Urinary bladder (tissue), 4 donors: ENCODE results near the gene FOXP1. TPM values are rescaled to one million over a fixed set of nuclear protein-coding genes. Genes with fewer than 3 reads are reported as not detected.
"Not testable (repeated sequence)": the region's sequence is repeated elsewhere in the genome, so short reads cannot be mapped to it uniquely, and the experiment has no call there.

Experiments
- DNase-seq: peaks from one replicate; pipeline ENCODE4 v3.0.0-alpha.2; 2015; ENCODE audit errors: extremely low spot score
- H3K27ac ChIP-seq: one replicate; pipeline ENCODE4 v1.5.1; 2013; ENCODE audit warnings: low read depth, mild to moderate bottlenecking, moderate library complexity
- H3K36me3 ChIP-seq: one replicate; pipeline ENCODE4 v1.6.1; 2013; ENCODE audit warnings: mild to moderate bottlenecking, moderate library complexity; ENCODE audit not compliant: insufficient read depth
- H3K4me1 ChIP-seq: one replicate; pipeline ENCODE4 v1.6.1; 2013; ENCODE audit warnings: mild to moderate bottlenecking, moderate library complexity; ENCODE audit not compliant: insufficient read depth
- H3K4me3 ChIP-seq: one replicate; pipeline ENCODE4 v1.5.1; 2013; ENCODE audit warnings: low read depth, low read length
- WGBS: extraction: QIAGEN DNeasy Blood & Tissue Kit; methylation state at CpG from one replicate; pipeline ENCODE4 v1.1.7; 2013; 5-methylcytosine and 5-hydroxymethylcytosine counted together
- polyA plus RNA-seq: library from polyadenylated mRNA; stranded (reverse); fragments of 200-250 nt; gene quantifications from one replicate; pipeline ENCODE4 v1.2.3, GENCODE V29; 2013
- total RNA-seq: library from RNA; depleted of rRNA; stranded (reverse); fragments of >200 nt; gene quantifications from one replicate; pipeline ENCODE4 v1.2.3, GENCODE V29; 2014
- donor health status: healthy with polysubstance abuse.
- donor health status: healthy.

FOXP1 gene
- total and polyA plus RNA-seq, 2 donors: 27.4 to 176 TPM

DNA sequence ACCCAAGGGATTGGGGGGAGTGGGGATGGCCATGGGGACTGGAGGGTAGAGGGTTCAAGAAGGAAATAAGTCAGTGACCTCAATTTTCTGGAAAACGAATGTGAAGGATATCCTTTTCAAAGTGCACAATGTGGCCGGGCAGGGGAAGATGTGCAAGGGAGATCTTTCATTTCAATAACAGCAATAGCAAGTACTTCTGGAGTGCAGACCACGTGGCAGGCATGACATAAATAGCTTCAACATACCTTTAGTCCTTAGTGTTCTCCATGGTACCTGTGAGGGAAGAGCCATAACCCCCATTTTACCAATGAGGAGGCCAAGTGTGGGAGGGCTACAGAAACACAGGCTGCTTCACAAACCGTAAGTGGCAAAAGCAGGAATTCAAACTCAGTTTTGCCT is 138.7 kb downstream of the FOXP1 start:
- 72% methylated on average over 4 of the region's 4 CpGs for WGBS
- Histone ChIP-seq H3K4me3 (no peak overlapping the region), H3K27ac (peak overlapping the region; percentile 28), H3K36me3 (no peaks in the 10 kb centered on the region), H3K4me1 (peaks cover 2% of the 10 kb centered on the region)
- no peak for DNase-seq

DNA sequence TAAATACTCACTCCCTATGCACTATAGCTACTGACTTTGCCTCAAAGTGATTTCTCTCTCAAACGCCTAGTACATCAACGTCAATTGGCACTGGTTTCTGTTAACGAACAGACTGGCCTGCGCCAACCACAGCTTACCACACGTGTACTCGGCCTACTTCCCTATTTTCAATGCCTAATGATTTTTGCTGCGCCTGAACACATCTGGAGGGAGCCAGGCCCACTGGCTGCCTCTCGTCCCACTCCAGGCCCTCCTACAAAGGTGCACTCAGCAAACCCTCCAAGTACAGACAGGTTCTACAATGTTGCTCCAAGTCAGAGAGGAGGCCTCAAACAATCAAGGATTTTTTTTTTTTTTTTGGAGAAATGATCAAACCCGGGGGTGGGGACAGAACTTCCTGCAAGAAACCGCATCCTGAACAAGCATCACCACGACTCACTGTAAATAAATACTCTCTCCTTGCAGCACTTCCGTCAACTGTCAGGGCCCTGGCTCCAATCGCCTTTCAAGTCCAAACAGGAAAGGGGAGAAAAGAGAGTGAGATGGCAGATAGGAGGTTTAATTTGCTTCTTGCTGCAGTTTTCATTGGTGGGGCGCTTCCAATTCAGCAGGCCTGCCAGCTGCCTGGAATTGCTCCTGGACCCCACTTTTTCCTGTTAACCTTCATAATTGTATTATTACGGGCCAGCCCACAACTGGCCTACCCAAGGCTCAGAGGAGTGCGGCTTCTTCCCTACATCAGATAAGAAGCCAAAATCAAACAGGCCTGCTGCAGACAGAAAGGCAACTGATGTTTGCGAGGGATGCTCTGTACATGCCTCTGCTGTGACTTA is 139.3 kb downstream of the FOXP1 start:
- DNase-seq: peak; percentile 86

DNA sequence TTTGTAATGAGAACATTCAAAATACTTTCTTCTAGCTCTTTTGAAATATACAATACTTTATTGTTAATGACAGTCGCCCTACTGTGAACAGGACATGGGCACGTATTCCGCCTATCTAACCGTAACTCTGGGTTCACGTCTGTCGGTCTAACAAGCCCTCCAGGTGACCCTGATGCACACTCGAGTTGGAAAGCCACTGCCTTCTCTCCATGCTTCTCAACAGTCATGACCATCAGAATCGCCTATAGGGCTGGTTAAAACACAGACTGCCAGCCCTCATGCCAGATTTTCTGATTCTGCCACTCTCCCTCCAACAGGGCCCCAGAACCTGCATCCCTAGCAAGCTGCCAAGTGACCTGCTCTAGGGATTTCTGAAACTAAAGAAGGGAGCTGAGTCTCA is 140.2 kb downstream of the FOXP1 start:
- H3K4me3 ChIP-seq: no peak overlapping the region
- peak overlapping the region; percentile 40 for H3K27ac ChIP-seq
- H3K36me3 ChIP-seq: no peaks in the 10 kb centered on the region
- H3K4me1 ChIP-seq: peaks cover 2% of the 10 kb centered on the region
- 90% methylated on average over 8 of the region's 8 CpGs for WGBS
- DNase-seq: no peak

More for the DNA sequence above, 139.3 kb downstream of the FOXP1 start:
- Histone ChIP-seq H3K27ac (peak overlapping the region; percentile 31), H3K36me3 (no peaks in the 10 kb centered on the region), H3K4me3 (no peak overlapping the region), H3K4me1 (peaks cover 2% of the 10 kb centered on the region)
- 68% methylated on average over 17 of the region's 17 CpGs for WGBS

DNA sequence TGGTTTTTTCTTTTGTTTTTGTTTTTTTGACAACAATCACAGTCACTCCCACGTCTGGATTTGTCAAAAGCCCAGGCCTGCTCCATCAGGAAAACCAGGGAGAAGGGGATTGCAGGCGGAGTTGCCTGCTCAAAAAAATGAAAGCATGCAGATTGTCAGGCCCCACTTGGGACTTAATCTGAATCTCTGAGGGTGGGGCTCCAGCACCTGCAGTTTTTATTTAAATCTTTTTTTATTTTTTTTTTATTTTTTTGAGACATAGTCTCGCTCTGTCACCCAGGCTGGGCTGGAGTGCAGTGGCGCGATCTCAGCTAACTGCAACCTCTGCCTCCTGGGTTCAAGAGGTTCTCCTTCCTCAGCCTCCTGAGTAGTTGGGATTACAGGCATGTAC is 140.9 kb downstream of the FOXP1 start:
- WGBS: 93% methylated on average over 5 of the region's 5 CpGs
- H3K27ac ChIP-seq: no peak overlapping the region
- no peaks in the 10 kb centered on the region for H3K36me3 ChIP-seq
- no peak overlapping the region for H3K4me3 ChIP-seq
- no peak for DNase-seq
- H3K4me1 ChIP-seq: peaks cover 2% of the 10 kb centered on the region

DNA sequence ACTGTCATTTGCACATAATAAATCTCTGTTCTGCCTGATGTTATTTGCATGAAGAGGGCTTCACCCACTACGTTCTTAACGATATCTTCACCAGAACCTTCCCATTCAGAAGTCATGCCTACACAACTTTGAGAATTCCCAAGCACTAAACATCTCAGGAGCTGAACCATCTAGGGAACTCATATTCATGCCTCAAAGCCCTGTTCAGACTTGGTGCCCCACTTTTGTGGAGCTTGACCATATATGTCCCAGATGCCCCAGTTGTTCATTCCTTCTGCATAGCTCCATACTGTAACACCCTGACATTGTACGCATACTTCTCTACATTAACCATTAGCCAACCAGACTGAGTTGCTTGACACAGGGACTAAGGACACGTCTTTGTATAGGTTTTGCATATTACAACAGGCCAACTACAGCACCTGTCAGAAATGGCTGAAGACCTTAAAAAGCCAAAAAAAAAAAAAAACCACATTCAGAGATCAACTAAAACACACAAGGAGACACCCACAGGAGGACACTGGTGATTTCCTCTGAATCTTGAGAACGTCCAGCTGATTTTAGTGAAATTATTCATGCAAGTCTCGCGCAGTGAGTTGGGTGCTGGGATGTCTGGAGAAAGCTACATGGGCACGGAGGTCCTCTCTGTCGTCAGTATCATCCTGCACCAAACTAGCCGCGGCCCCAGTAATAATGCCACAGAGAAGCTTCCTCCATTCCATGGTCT is 141.4 kb downstream of the FOXP1 start:
- no peak overlapping the region for H3K4me3 ChIP-seq
- no peaks in the 10 kb centered on the region for H3K36me3 ChIP-seq
- 91% methylated on average over 11 of the region's 11 CpGs for WGBS
- no peak for DNase-seq
- peaks cover 2% of the 10 kb centered on the region for H3K4me1 ChIP-seq
- no peak overlapping the region for H3K27ac ChIP-seq

DNA sequence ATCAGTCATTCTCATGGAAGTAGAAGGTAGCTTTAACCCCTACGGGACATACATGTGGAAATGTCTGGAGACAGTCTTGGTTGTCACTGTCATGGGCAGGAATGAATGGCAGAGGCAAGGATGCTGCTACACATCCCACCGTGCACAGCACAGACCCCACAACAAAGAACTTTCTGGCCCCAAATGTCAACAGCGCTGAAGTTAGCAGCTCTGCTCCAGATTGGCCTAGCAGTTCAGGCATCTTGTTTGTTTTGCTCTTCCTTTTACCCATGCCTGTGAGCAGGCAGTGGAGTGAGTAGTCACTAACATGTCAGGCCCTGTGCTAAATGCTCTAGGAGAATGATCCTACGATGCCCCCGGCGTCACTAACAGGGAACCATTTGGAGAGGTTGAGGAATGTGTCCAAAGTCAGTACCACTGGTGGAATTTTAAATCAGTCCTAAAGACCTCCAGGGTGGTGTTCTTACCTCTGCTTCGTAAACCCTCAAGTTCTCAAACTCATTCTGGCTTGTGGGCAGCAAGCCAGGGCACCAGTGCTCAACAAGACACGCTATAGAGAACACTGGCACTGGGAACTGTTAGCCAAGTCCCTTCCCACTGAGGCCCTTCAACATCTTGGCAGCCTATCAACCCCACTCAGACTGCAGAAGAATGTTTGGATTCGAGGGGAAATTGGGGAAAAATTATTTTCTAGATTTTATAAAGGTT is 142.2 kb downstream of the FOXP1 start:
- Histone ChIP-seq H3K36me3 (no peaks in the 10 kb centered on the region), H3K4me1 (peaks cover 2% of the 10 kb centered on the region), H3K27ac (no peak overlapping the region), H3K4me3 (no peak overlapping the region)
- DNase-seq: no peak
- 77% methylated on average over 9 of the region's 9 CpGs for WGBS

DNA sequence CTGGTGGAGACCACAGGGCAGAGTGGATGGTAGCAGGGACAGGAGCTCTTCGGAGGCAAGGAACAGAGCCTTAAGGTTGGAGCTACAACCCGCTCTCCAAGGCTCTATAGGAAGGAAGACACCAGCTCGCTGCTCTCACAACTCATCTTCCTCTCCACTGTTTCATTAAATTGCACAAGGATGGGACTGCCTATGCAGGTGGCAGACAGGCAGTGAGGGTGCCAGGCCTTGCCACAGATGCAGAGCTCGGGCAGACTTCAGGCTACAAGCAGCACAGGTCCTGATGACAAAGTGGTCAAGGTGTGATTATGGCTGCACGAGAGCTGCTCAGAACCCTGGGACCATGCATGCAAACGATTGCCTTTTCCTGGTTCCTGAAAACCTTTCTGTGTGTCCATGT is 144.6 kb downstream of the FOXP1 start:
- WGBS: 89% methylated on average over 6 of the region's 6 CpGs
- H3K36me3 ChIP-seq: no peaks in the 10 kb centered on the region
- DNase-seq: no peak
- H3K4me1 ChIP-seq: no peaks in the 10 kb centered on the region
- H3K27ac ChIP-seq: no peak overlapping the region
- no peak overlapping the region for H3K4me3 ChIP-seq

DNA sequence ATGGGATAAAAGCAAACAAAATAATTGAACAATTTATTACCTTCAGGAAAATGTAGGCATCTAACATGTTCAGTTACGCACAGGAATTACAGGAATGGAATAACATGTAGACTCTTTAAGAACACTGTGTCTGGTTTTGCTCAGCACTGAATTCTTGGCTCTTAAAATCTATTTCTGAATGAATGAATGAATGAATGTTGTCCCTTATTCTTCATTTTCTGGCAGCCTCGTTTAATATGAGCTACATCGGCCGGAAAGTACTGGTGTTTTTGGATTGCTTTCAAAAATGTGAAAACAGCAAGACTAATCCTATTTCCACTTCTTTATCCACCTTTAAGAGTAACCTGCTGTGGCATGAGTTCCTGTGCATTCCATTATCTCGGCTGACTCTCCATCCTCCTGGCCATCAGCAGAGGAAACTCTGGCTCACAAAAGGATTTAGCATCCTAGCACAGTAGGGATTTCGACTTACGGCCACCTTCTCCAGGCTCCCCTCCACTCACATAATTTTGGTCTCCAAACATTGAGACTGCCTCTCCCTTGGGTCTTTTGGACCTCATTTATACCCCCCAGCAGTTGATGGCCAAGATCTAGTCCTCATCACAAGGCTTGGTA is 145.3 kb downstream of the FOXP1 start:
- Histone ChIP-seq H3K36me3 (no peaks in the 10 kb centered on the region), H3K27ac (no peak overlapping the region), H3K4me1 (no peaks in the 10 kb centered on the region), H3K4me3 (no peak overlapping the region)
- no peak for DNase-seq
- 64% methylated on average over 7 of the region's 7 CpGs for WGBS

DNA sequence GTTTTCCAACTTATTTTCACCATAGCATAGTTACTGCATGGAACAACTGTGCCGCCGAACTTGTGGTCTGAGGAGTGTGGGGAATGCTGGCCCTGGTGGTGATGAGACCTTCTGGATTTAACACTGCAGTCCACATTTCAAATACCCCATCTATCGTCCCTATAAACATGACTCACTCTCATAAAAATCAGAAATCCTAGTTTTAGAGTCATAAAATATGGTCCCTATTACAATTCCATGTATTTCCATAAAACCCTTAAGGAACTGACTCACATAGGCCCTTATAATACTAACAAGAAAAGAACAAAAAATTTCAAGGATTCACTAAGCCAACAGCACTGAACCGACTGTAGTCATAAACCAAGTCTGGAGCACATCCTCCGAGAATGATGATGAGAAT is 147.2 kb downstream of the FOXP1 start:
- no peaks in the 10 kb centered on the region for H3K4me1 ChIP-seq
- H3K36me3 ChIP-seq: no peaks in the 10 kb centered on the region
- H3K4me3 ChIP-seq: no peak overlapping the region
- 51% methylated on average over 5 of the region's 5 CpGs for WGBS
- no peak for DNase-seq
- no peak overlapping the region for H3K27ac ChIP-seq

DNA sequence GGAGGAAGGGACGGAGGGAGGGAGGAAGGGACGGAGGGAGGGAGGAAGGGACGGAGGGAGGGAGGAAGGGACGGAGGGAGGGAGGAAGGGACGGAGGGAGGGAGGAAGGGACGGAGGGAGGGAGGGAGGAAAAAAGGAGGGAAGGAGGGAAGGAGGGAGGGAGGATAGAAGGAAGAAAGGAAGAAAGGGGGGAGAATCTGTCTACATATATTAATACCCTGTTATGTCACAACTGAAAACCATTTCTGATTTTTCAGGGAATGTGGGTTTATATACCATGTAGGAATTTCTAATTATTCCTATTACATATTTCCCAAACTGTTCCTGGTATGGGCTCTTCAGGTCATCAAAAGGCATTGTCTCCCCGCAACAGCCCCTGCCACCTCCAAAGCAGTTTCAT is 147.7 kb downstream of the FOXP1 start:
- not testable (repeated sequence) for H3K27ac ChIP-seq, H3K4me1 ChIP-seq, H3K4me3 ChIP-seq, DNase-seq, H3K36me3 ChIP-seq
- WGBS: 97% methylated on average over 5 of the region's 7 CpGs

DNA sequence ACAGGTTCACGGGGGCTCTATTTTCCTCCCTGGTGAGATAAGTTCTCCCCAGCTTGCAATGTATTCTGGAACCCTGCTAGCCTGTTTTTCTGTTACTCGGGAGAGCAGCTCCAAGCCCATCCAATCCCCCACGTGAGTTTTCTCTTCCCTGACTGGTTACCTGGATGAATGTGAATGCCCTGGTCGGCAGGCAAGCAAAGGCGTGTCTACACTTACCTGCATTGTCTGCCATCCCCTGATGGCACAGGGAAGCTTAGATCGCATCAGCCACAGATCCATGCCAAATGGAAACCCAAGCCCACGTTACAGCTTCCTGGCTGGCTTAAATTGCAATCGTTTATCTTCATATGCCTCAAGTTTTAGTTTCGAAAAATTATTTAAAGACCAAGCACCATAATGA is 149.9 kb downstream of the FOXP1 start:
- Histone ChIP-seq H3K27ac (no peak overlapping the region), H3K4me3 (no peak overlapping the region), H3K4me1 (no peaks in the 10 kb centered on the region), H3K36me3 (no peaks in the 10 kb centered on the region)
- 39% methylated on average over 9 of the region's 9 CpGs for WGBS
- DNase-seq: no peak

DNA sequence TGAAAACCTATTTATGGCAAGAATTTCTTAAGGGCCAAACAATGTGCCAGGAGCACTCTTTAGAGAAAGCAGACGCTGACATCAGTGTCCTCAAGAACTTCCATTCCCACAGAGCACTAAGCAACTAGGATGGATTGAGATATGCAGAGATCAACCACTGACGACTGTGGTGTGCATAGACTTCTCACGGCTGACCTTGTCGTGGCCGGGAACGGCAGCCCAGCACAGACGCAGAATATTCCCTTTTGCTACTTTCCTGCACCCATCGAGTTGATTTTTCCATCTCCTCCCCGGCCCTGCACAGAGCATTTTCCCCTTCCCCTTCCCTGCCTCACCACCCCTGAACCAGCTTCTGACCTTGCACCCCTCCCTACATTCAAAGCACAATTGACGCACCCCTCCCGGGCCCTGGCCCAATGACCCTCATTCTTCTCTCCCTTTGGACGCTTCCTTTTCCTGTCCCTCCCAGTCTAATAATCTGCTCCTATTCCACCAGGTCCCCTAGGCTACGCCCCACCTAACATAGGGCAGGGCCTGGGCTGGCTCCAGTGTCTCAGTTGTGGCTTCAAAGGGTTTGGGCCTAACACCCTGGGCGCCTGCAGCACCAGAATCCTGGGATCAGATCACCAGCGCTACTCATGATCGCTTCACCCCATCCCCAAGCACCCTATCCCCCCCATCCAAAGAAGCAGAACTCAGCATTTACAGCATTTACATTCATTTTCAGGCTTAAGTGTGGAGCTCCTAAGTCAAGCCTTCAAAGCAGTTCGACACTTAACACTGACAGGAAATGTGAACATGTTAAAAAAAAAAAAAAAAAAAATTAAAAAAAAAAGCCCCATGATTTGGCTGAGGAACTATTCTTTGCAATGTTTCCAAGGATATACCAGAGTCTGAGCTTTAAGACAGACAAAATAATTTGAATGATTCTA is 151.2 kb downstream of the FOXP1 start:
- no peaks in the 10 kb centered on the region for H3K36me3 ChIP-seq
- H3K4me1 ChIP-seq: peaks cover 2% of the 10 kb centered on the region
- no peak for DNase-seq
- WGBS: 84% methylated on average over 17 of the region's 17 CpGs
- no peak overlapping the region for H3K27ac ChIP-seq
- no peak overlapping the region for H3K4me3 ChIP-seq
